ENCODE results near the gene ZSCAN22.
"Not testable (repeated sequence)": the region's sequence is repeated elsewhere in the genome, so short reads cannot be mapped to it uniquely, and the experiment has no call there.

Gene ZSCAN22

GRCh38 chr19:58326914-58327726 lies at the start of gene ZSCAN22:
Gene ZSCAN22 (plus strand): TSS chr19:58326994. CDS start chr19:58334803, 7,809 bp downstream.
- DNase-seq = peak; percentile 91

- DNase-seq = no peak
These were observed 49.6 kb upstream of the ZSCAN22 start for GRCh38 chr19:58277197-58277596.

DNA sequence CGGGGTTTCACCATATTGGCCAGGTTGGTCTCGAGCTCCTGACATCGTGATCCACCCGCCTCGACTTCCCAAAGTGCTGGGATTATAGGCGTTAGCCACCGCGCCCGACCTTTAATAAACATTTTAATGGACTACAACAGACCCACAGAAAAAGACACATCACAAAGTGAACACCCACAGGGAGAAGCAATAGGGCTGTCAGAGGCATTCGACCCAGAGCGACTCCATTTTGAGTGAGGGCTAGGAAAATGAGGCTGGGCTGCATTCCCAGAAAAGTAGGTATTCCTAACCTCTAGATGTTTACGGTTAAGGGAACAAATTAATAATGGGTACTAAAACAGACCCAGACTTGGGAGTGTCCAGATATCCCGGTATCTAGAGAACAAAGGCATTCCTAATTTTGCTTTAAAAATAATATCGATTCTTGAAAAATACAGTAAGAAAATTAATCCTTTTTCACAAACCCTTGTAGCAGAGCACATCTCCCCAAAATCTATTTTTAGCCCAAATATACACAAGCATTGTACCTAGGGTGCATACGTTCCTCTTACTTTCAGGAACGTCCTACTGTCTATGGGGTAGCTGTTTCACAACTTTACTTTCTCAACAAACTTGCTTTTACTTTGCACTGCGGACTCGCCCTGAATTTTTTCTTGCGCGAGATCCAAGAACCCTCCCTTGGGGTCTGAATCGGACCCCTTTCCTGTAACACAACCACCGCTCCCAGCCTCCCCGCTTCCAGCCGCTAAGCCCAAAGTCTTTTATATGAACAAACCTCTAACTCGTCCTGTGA lies 48.9 kb upstream of the ZSCAN22 start:
- DNase-seq = no peak

- DNase-seq = peak; percentile 98
These were observed 48.2 kb upstream of the ZSCAN22 start, which contains the start of gene ZNF8 for GRCh38 chr19:58278541-58279041. Gene ZNF8 (plus strand): TSS chr19:58278955. CDS start chr19:58279082, 127 bp downstream.

- peak; percentile 52 for DNase-seq
These were observed 47.5 kb upstream of the ZSCAN22 start for GRCh38 chr19:58279042-58279924.

DNA sequence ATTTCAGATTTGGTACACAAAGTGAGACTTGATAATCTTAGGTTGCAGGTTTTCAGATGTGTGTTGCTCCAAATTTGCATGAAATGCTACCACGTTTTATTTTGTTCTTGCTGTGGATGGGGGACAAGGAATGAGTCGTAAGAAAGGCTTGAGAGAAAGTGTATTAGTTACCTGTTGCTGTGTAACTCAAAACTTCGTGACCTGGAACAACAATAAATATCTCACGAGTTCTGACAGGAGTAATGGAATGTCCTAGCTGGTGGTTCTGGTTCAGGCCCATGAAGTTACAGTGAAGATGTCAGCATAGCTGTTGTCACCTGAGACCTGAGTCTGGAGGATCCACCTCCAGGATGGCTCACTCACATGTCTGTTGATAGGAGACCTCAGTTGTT lies 46.9 kb upstream of the ZSCAN22 start:
- no peak for DNase-seq

GRCh38 chr19:58284199-58284598 lies 42.6 kb upstream of the ZSCAN22 start:
- no peak for DNase-seq

DNA sequence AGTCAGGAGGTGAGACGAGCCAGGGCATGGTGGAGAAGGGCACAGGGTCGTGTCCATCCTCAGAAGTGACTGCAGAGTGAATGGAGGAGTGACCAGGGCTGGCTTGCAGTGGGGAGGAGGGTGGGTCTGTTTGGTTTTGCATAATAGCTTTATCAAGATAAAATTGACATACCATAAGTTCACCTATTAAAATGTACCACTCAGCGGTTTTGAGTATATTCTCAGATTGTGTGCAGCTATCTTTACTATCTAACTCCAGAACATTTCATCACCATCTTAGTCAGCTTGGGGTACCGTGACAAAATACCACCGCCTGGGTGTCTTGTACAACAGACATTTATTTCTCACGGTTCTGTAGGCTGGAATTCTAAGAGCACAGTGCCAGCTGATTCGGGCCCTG lies 34.9 kb upstream of the ZSCAN22 start:
- DNase-seq = no peak

GRCh38 chr19:58294743-58295374 lies 31.9 kb upstream of the ZSCAN22 start:
- no peak for DNase-seq

DNA sequence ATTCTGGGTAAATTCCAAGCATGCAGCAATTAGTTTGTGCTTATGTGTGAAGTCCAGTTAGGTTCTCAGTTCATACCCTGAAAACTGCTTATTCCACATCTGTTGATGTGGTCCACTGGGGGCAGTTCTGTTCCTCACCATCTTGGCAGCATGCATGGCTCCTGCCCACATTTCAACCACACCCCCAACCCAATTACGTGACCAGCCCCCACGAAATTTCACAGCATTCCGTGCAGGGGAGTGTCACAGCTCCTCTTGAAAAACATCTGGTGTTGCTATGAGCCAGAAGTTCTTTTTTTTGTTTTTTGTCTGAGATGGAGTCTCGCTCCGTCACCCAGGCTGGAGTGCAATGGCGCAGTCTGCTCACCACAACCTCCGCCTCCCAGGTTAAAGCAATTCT lies 30.7 kb upstream of the ZSCAN22 start:
- DNase-seq = no peak

- no peak for DNase-seq
These were observed 26.2 kb upstream of the ZSCAN22 start for GRCh38 chr19:58300620-58301019.

DNA sequence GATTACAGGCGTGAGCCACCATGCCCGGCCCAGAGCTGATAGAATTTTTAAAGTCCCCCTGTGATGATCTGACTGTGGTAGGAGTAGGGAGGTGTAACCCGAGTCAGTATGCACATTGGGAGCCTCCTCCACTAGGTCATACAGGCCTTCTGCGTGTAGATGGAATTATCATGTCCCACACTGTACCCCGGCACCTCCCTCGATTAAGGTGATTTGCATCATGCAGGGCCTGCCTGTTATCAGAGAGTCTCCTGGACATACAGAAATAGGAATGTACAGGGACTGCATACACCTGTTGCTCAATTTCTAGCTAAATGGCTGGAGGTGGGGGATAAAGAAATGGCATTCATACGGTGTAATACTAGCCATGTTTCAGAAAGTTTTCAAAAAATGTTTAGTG lies 22.5 kb upstream of the ZSCAN22 start:
- no peak for DNase-seq

GRCh38 chr19:58304748-58305064 lies 22.1 kb upstream of the ZSCAN22 start:
- DNase-seq = no peak

GRCh38 chr19:58305065-58305931 lies 21.5 kb upstream of the ZSCAN22 start, which contains the start of gene ERVK3-1:
Gene ERVK3-1 (plus strand): TSS chr19:58305377. CDS start chr19:58312169, 6,792 bp downstream.
- DNase-seq = peak; percentile 96

DNA sequence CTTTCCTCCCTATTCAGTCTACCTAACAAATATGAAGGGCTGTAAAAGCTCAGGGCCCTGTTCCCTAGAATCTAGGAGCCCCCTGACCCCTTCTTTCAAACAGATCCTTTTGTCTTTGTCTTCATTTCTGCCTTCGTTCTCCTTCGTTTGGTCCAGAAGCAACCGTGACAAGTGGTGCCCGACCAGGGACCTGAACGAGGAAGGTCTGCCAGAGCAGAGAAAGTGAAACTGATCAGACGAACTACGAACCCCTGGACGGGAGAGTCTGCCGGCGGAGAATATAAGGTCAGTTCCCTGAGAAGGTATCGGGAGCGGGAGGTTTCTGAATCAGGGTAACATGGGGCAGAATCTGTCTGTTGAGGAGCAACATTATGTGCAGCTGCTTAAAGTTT lies 20.9 kb upstream of the ZSCAN22 start:
- DNase-seq = no peak

GRCh38 chr19:58307736-58308135 lies 19.1 kb upstream of the ZSCAN22 start:
- DNase-seq = no peak

DNA sequence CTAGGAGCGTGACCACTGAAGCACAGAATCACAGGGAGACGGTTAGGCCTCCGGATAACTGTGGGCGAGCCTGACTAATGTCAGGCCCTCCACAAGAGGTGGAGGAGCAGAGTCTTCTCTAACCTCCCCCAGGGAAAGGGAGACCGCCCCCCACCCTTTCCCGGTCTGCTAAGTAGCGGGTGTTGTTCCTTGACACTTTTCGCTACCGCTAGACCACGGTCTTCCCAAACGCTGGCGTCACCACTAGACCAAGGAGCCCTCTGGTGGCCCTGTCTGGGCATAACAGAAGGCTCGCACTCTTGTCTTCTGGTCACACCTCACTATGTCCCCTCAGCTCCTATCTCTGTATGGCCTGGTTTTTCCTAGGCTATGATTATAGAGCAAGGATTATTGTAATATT lies 16.1 kb upstream of the ZSCAN22 start:
- DNase-seq = not testable (repeated sequence)

DNA sequence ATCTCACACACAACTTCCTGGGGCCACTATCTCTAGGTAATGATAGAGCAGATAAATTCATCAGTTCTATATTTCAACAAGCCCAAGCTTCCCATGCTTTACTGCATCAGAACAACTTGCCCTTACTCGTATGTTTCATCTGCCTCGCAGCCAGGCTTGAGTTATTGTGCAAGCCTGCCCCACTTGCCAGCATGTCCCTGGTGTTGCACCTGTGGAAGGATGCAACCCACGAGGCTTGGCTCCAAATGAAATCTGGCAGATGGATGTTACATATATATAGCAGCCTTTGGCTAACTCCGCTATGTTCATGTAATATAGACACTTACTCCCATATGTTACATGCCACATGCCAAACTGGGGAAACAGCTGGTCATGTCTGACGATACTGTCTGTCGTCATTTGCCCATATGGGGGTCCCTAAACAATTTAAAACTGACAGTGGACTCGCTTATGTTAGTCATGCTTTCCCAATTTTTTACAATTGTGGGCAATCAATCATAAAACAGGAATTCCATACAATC lies 15.4 kb upstream of the ZSCAN22 start:
- DNase-seq = no peak

- no peak for DNase-seq
These were observed 11.2 kb upstream of the ZSCAN22 start for GRCh38 chr19:58315580-58315979.

DNA sequence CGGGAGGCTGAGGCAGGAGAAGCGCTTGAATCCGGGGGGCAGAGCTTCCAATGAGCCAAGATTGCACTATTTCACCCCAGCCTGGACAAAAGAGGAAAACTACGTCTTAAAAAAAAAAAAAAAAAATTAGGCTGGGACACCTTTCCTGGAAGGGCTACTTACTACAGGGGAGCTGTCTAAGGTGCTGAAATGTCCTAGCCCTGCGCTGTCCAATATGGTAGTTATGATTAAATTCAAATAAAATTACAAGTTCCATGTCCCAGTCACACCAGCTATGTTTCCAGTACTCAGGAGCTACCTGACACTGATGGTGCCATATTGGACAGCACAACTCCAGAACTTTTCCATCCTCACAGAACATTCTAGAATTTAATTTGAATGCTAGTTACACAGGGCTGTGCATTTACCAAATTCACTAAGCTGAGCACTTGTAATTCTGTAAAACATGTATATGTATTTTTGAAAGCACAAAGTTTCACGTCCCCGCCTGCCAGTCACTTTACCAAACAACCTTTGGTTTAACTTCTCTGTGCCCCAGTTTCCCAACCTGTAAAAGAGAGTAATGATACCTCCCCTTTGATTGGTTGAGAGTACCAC lies 9.2 kb upstream of the ZSCAN22 start:
- DNase-seq = no peak

GRCh38 chr19:58318297-58318696 lies 8.5 kb upstream of the ZSCAN22 start:
- no peak for DNase-seq

All from stimulated activated CD4-positive, alpha-beta T cell treated with anti-CD3 and anti-CD28 coated beads, Interleukin-4, amount 100 ng/mL, for 24 hours (primary cell).